ENCODE data around the gene GALNT17.

GALNT17 gene

GRCh38 chr7:71547426-71547825 is 415.5 kb downstream of the GALNT17 start:
- no peak overlapping the region for H4K91ac ChIP-seq (ENCODE audit: low read length)
- H2BK120ac ChIP-seq (ENCODE audit: low read depth, low read length) = no peak overlapping the region
- H2AFZ ChIP-seq (ENCODE audit: low read depth, low read length) = no peak overlapping the region
- H3K4me2 ChIP-seq (ENCODE audit: low read length, poor library complexity, severe bottlenecking) = no peak overlapping the region
- DNase-seq = no peak
- no peak overlapping the region for H4K8ac ChIP-seq (ENCODE audit: low read length)
- H3K4me1 ChIP-seq (ENCODE audit: control insufficient read depth, insufficient read depth, low read depth, low read length) = no peaks in the 10 kb centered on the region
- no peak overlapping the region for H3K9ac ChIP-seq (ENCODE audit: low read length)
- no peak overlapping the region for H3K14ac ChIP-seq (ENCODE audit: low read length in 2 of 2)
- no peak overlapping the region for H2BK15ac ChIP-seq (ENCODE audit: low read depth, poor library complexity, severe bottlenecking)
- H2AK5ac ChIP-seq (ENCODE audit: low read length, severe bottlenecking) = no peak overlapping the region
- H3K18ac ChIP-seq (ENCODE audit: low read depth in 1 of 2, low read length in 2 of 2) = no peak overlapping the region
- H3K4ac ChIP-seq (ENCODE audit: low read depth in 1 of 2, low read length in 2 of 2) = no peak overlapping the region
- no peaks in the 10 kb centered on the region for H3K79me1 ChIP-seq (replicated peaks; ENCODE audit: low read length, poor library complexity, severe bottlenecking)
- H3K23ac ChIP-seq (ENCODE audit: low read length in 2 of 2) = no peak overlapping the region
- 83% methylated on average over 4 of the region's 6 CpGs for WGBS
- H3K27ac ChIP-seq (ENCODE audit: low read length, poor library complexity, severe bottlenecking) = no peak overlapping the region
- peaks cover 10% of the 10 kb centered on the region for H3K9me3 ChIP-seq (ENCODE audit: control insufficient read depth, low read length)
- H3K4me3 ChIP-seq (ENCODE audit: insufficient read depth in 1 of 2, low read depth in 1 of 2, low read length in 2 of 2) = no peak overlapping the region
- no peak overlapping the region for H2BK5ac ChIP-seq (ENCODE audit: low read depth, low read length, poor library complexity, severe bottlenecking)
- no peaks in the 10 kb centered on the region for H3K36me3 ChIP-seq (ENCODE audit: control insufficient read depth in 1 of 2, insufficient read depth in 2 of 2, low read depth in 1 of 2, low read length in 2 of 2)
- no peaks in the 10 kb centered on the region for H3K27me3 ChIP-seq (ENCODE audit: control insufficient read depth in 1 of 2, insufficient read depth in 1 of 2, low read length in 2 of 2)
- no peak overlapping the region for H2BK12ac ChIP-seq (ENCODE audit: low read length in 2 of 2)

GRCh38 chr7:71548746-71549145 is 416.8 kb downstream of the GALNT17 start:
- H2BK5ac ChIP-seq (ENCODE audit: low read depth, low read length, poor library complexity, severe bottlenecking) = no peak overlapping the region
- H3K9me3 ChIP-seq (ENCODE audit: control insufficient read depth, low read length) = peaks cover 10% of the 10 kb centered on the region
- no peak overlapping the region for H3K4me2 ChIP-seq (ENCODE audit: low read length, poor library complexity, severe bottlenecking)
- no peak overlapping the region for H3K4ac ChIP-seq (ENCODE audit: low read depth in 1 of 2, low read length in 2 of 2)
- no peak overlapping the region for H4K8ac ChIP-seq (ENCODE audit: low read length)
- H3K4me3 ChIP-seq (ENCODE audit: insufficient read depth in 1 of 2, low read depth in 1 of 2, low read length in 2 of 2) = no peak overlapping the region
- H3K4me1 ChIP-seq (ENCODE audit: control insufficient read depth, insufficient read depth, low read depth, low read length) = no peaks in the 10 kb centered on the region
- no peak for DNase-seq
- 69% methylated on average over 2 of the region's 3 CpGs for WGBS
- H2BK120ac ChIP-seq (ENCODE audit: low read depth, low read length) = no peak overlapping the region
- no peaks in the 10 kb centered on the region for H3K79me1 ChIP-seq (replicated peaks; ENCODE audit: low read length, poor library complexity, severe bottlenecking)
- H3K18ac ChIP-seq (ENCODE audit: low read depth in 1 of 2, low read length in 2 of 2) = no peak overlapping the region
- no peak overlapping the region for H3K23ac ChIP-seq (ENCODE audit: low read length in 2 of 2)
- no peak overlapping the region for H4K91ac ChIP-seq (ENCODE audit: low read length)
- no peak overlapping the region for H2AFZ ChIP-seq (ENCODE audit: low read depth, low read length)
- H3K36me3 ChIP-seq (ENCODE audit: control insufficient read depth in 1 of 2, insufficient read depth in 2 of 2, low read depth in 1 of 2, low read length in 2 of 2) = no peaks in the 10 kb centered on the region
- no peaks in the 10 kb centered on the region for H3K27me3 ChIP-seq (ENCODE audit: control insufficient read depth in 1 of 2, insufficient read depth in 1 of 2, low read length in 2 of 2)
- H3K14ac ChIP-seq (ENCODE audit: low read length in 2 of 2) = no peak overlapping the region
- no peak overlapping the region for H2BK15ac ChIP-seq (ENCODE audit: low read depth, poor library complexity, severe bottlenecking)
- no peak overlapping the region for H3K27ac ChIP-seq (ENCODE audit: low read length, poor library complexity, severe bottlenecking)
- H2AK5ac ChIP-seq (ENCODE audit: low read length, severe bottlenecking) = no peak overlapping the region
- no peak overlapping the region for H2BK12ac ChIP-seq (ENCODE audit: low read length in 2 of 2)
- no peak overlapping the region for H3K9ac ChIP-seq (ENCODE audit: low read length)

- no peak overlapping the region for H3K9ac ChIP-seq (ENCODE audit: low read length)
- no peak overlapping the region for H3K14ac ChIP-seq (ENCODE audit: low read length in 2 of 2)
- H3K4me3 ChIP-seq (ENCODE audit: insufficient read depth in 1 of 2, low read depth in 1 of 2, low read length in 2 of 2) = no peak overlapping the region
- H2BK12ac ChIP-seq (ENCODE audit: low read length in 2 of 2) = no peak overlapping the region
- H2AK5ac ChIP-seq (ENCODE audit: low read length, severe bottlenecking) = no peak overlapping the region
- H3K36me3 ChIP-seq (ENCODE audit: control insufficient read depth in 1 of 2, insufficient read depth in 2 of 2, low read depth in 1 of 2, low read length in 2 of 2) = no peaks in the 10 kb centered on the region
- H3K18ac ChIP-seq (ENCODE audit: low read depth in 1 of 2, low read length in 2 of 2) = no peak overlapping the region
- no peak overlapping the region for H2BK5ac ChIP-seq (ENCODE audit: low read depth, low read length, poor library complexity, severe bottlenecking)
- DNase-seq = no peak
- no peaks in the 10 kb centered on the region for H3K27me3 ChIP-seq (ENCODE audit: control insufficient read depth in 1 of 2, insufficient read depth in 1 of 2, low read length in 2 of 2)
- no peak overlapping the region for H4K8ac ChIP-seq (ENCODE audit: low read length)
- no peaks in the 10 kb centered on the region for H3K79me1 ChIP-seq (replicated peaks; ENCODE audit: low read length, poor library complexity, severe bottlenecking)
- H3K9me3 ChIP-seq (ENCODE audit: control insufficient read depth, low read length) = peaks cover 10% of the 10 kb centered on the region
- no peak overlapping the region for H4K91ac ChIP-seq (ENCODE audit: low read length)
- no peak overlapping the region for H2BK15ac ChIP-seq (ENCODE audit: low read depth, poor library complexity, severe bottlenecking)
- H3K4ac ChIP-seq (ENCODE audit: low read depth in 1 of 2, low read length in 2 of 2) = no peak overlapping the region
- no CpG with 5 or more reads among the region's 1 CpG for WGBS
- no peaks in the 10 kb centered on the region for H3K4me1 ChIP-seq (ENCODE audit: control insufficient read depth, insufficient read depth, low read depth, low read length)
- H3K4me2 ChIP-seq (ENCODE audit: low read length, poor library complexity, severe bottlenecking) = no peak overlapping the region
- H3K23ac ChIP-seq (ENCODE audit: low read length in 2 of 2) = no peak overlapping the region
- H3K27ac ChIP-seq (ENCODE audit: low read length, poor library complexity, severe bottlenecking) = no peak overlapping the region
- no peak overlapping the region for H2BK120ac ChIP-seq (ENCODE audit: low read depth, low read length)
- H2AFZ ChIP-seq (ENCODE audit: low read depth, low read length) = no peak overlapping the region
Measured at GRCh38 chr7:71553306-71553705, 421.4 kb downstream of the GALNT17 start.

GRCh38 chr7:71555758-71556157 is 423.8 kb downstream of the GALNT17 start:
- WGBS = 82% methylated on average over 8 of the region's 8 CpGs

More at GRCh38 chr7:71555758-71556157, 423.8 kb downstream of the GALNT17 start:
- Histone ChIP-seq H3K4ac (ENCODE audit: low read depth in 1 of 2, low read length in 2 of 2) (no peak overlapping the region), H2BK5ac (ENCODE audit: low read depth, low read length, poor library complexity, severe bottlenecking) (no peak overlapping the region), H3K18ac (ENCODE audit: low read depth in 1 of 2, low read length in 2 of 2) (no peak overlapping the region), H4K91ac (ENCODE audit: low read length) (no peak overlapping the region), H3K27ac (ENCODE audit: low read length, poor library complexity, severe bottlenecking) (no peak overlapping the region), H2BK12ac (ENCODE audit: low read length in 2 of 2) (no peak overlapping the region), H4K8ac (ENCODE audit: low read length) (no peak overlapping the region), H2BK120ac (ENCODE audit: low read depth, low read length) (no peak overlapping the region), H3K4me1 (ENCODE audit: control insufficient read depth, insufficient read depth, low read depth, low read length) (no peaks in the 10 kb centered on the region), H3K4me2 (ENCODE audit: low read length, poor library complexity, severe bottlenecking) (no peak overlapping the region), H2AK5ac (ENCODE audit: low read length, severe bottlenecking) (no peak overlapping the region), H3K27me3 (ENCODE audit: control insufficient read depth in 1 of 2, insufficient read depth in 1 of 2, low read length in 2 of 2) (no peaks in the 10 kb centered on the region), H3K36me3 (ENCODE audit: control insufficient read depth in 1 of 2, insufficient read depth in 2 of 2, low read depth in 1 of 2, low read length in 2 of 2) (no peaks in the 10 kb centered on the region), H3K9ac (ENCODE audit: low read length) (no peak overlapping the region), H3K14ac (ENCODE audit: low read length in 2 of 2) (no peak overlapping the region), H3K79me1 (replicated peaks; ENCODE audit: low read length, poor library complexity, severe bottlenecking) (no peaks in the 10 kb centered on the region), H3K4me3 (ENCODE audit: insufficient read depth in 1 of 2, low read depth in 1 of 2, low read length in 2 of 2) (no peak overlapping the region), H2AFZ (ENCODE audit: low read depth, low read length) (no peak overlapping the region), H3K23ac (ENCODE audit: low read length in 2 of 2) (no peak overlapping the region), H3K9me3 (ENCODE audit: control insufficient read depth, low read length) (peaks cover 10% of the 10 kb centered on the region), H2BK15ac (ENCODE audit: low read depth, poor library complexity, severe bottlenecking) (no peak overlapping the region)
- no peak for DNase-seq
